NT2/D1 (cell line): ENCODE measurements around the gene MTMR3.

Source experiments
- SUZ12 ChIP-seq: IDR thresholded peaks from 2 replicates; pipeline ENCODE4 v1.6.1; 2011; ENCODE audit not compliant: insufficient read length, insufficient read depth; ENCODE audit errors: extremely low read depth
- YY1 ChIP-seq: IDR thresholded peaks from 2 replicates; pipeline ENCODE4 v1.6.1; 2011; ENCODE audit not compliant: insufficient read length, insufficient read depth
- ZNF274 ChIP-seq: IDR thresholded peaks from 2 replicates; pipeline ENCODE4 v1.6.1; 2011; ENCODE audit warnings: mild to moderate bottlenecking, low read depth, low read length

GRCh38 chr22:29951791-29952413 is 68.9 kb downstream of the MTMR3 start:
- TF ChIP-seq YY1 (no peak), SUZ12 (no peak), ZNF274 (no peak)
